Cardiac fibroblast (primary cell): ENCODE measurements around the gene MTF1.
A peak's percentile ranks its signal among the peaks of the same experiment; 100 is the strongest.

Source experiments
- DNase-seq, 2 donors: peaks; one replicate each; pipeline versions ENCODE4 v3.0.0 to v3.0.0-alpha.2; 2010; ENCODE audit warnings: low read depth in 2 of 2
- H3K4me3 ChIP-seq, 2 donors: replicated peaks in 1 of 2; 1 replicate in 1 of 2; 2 replicates in 1 of 2; pipeline ENCODE4 v1.5.1; 2011; ENCODE audit warnings: low read depth in 2 of 2, low read length in 2 of 2, mild to moderate bottlenecking in 2 of 2, moderate library complexity in 1 of 2
- CTCF ChIP-seq: IDR thresholded peaks from one replicate; pipeline ENCODE4 v1.5.1; 2011; ENCODE audit warnings: low read depth, mild to moderate bottlenecking, low read length, inconsistent platforms

Gene MTF1

GRCh38 chr1:37809942-37810341 is 49.5 kb downstream of the MTF1 start:
- no peak for TF ChIP-seq CTCF
- peak; percentile 60 to 62 for DNase-seq
- H3K4me3 ChIP-seq = no peak overlapping the region

- DNase-seq = peak; percentile 81 to 85
These were observed 50.7 kb downstream of the MTF1 start for GRCh38 chr1:37808369-37809319.

GRCh38 chr1:37807555-37808368 is 51.6 kb downstream of the MTF1 start, which contains the start of the genes C1orf122 and YRDC:
C1orf122 (plus strand) TSS chr1:37807790; CDS start chr1:37808405, 615 bp downstream.
YRDC (minus strand) TSS chr1:37808208; CDS start chr1:37808180, 28 bp downstream.
- TF ChIP-seq CTCF = no peak
- H3K4me3 ChIP-seq = peak within 1 kb of the TSS; percentile 75 to 87
- DNase-seq = peak; percentile 94

More at GRCh38 chr1:37808369-37809319, 50.7 kb downstream of the MTF1 start:
- peak overlapping the region; percentile 64 to 87 for H3K4me3 ChIP-seq
- no peak for TF ChIP-seq CTCF

GRCh38 chr1:37807220-37807554 is 52.2 kb downstream of the MTF1 start:
- H3K4me3 ChIP-seq = peak overlapping the region; percentile 75 to 87
- DNase-seq = no peak
- TF ChIP-seq CTCF = no peak

GRCh38 chr1:37802439-37802838 is 57.0 kb downstream of the MTF1 start:
- TF ChIP-seq CTCF = no peak
- no peak for DNase-seq
- H3K4me3 ChIP-seq = no peak overlapping the region

- no peak overlapping the region for H3K4me3 ChIP-seq
- TF ChIP-seq CTCF = no peak
- peak; percentile 19 to 63 for DNase-seq
These were observed 61.5 kb downstream of the MTF1 start for GRCh38 chr1:37797750-37798345.
